Smooth muscle cell (in vitro differentiated cells): ENCODE measurements around the gene ARHGAP4. TPM values are rescaled to one million over a fixed set of nuclear protein-coding genes. Genes with fewer than 3 reads are reported as not detected.

Source experiments
- DNase-seq: peaks from one replicate; lab custom pipeline; 2025; ENCODE audit not compliant: unreplicated experiment; lab: John Stamatoyannopoulos, UW
- H2AFZ ChIP-seq: fragments of 200-600 bp; sonication (generic); 2 replicates; pipeline ENCODE4 v1.6.0; 2016; ENCODE audit warnings: antibody characterized with exemption, low read depth, mild to moderate bottlenecking
- H3F3A ChIP-seq: fragments of 200-600 bp; sonication (generic); 2 replicates; pipeline ENCODE4 v1.6.0; 2017; ENCODE audit warnings: antibody characterized with exemption, low read depth
- H3K27ac ChIP-seq: fragments of 200-600 bp; sonication (generic); 2 replicates; pipeline ENCODE4 v1.5.1; 2016; ENCODE audit warnings: low read depth, mild to moderate bottlenecking
- H3K27me3 ChIP-seq: fragments of 200-600 bp; sonication (generic); 2 replicates; pipeline ENCODE4 v1.6.1; 2016; ENCODE audit warnings: low read depth, mild to moderate bottlenecking
- H3K36me3 ChIP-seq: fragments of 200-600 bp; sonication (generic); 2 replicates; pipeline ENCODE4 v1.5.1; 2016; ENCODE audit warnings: low read depth
- H3K4me1 ChIP-seq: fragments of 200-600 bp; sonication (generic); 2 replicates; pipeline ENCODE4 v1.5.1; 2016; ENCODE audit warnings: low read depth
- H3K4me2 ChIP-seq: fragments of 200-600 bp; sonication (generic); 2 replicates; pipeline ENCODE4 v1.6.0; 2016; ENCODE audit warnings: mild to moderate bottlenecking
- H3K4me3 ChIP-seq: fragments of 200-600 bp; sonication (generic); 2 replicates; pipeline ENCODE4 v1.5.1; 2016; ENCODE audit warnings: mild to moderate bottlenecking
- H3K79me2 ChIP-seq: fragments of 200-600 bp; sonication (generic); 2 replicates; pipeline ENCODE4 v1.6.0; 2016; ENCODE audit warnings: low read depth, mild to moderate bottlenecking
- H3K9ac ChIP-seq: fragments of 200-600 bp; sonication (generic); 2 replicates; pipeline ENCODE4 v1.6.0; 2016; ENCODE audit warnings: low read depth
- H3K9me3 ChIP-seq: fragments of 200-600 bp; sonication (generic); replicated peaks from 2 replicates; pipeline ENCODE4 v1.5.1; 2016; ENCODE audit warnings: low read depth
- H4K20me1 ChIP-seq: fragments of 200-600 bp; sonication (generic); 2 replicates; pipeline ENCODE4 v1.6.0; 2016; ENCODE audit warnings: low read depth
- WGBS: methylation state at CpG from one replicate; pipeline ENCODE4 v1.1.7; 2016; ENCODE audit warnings: low lambda C conversion rate; 5-methylcytosine and 5-hydroxymethylcytosine counted together
- polyA plus RNA-seq: library from polyadenylated mRNA; unstranded; fragments of >200 nt; fragmentation: Nextera tagmentation; extraction: Ambion mirVana; gene quantifications from 2 replicates; pipeline ENCODE4 v1.2.1, GENCODE V29; 2016
- total RNA-seq: library from RNA; depleted of rRNA; stranded (reverse); fragments of >200 nt; gene quantifications from 2 replicates; pipeline ENCODE4 v1.2.3, GENCODE V29; 2014
- TF ChIP-seq, protein P1 (sequence below): fragments of 200-600 bp; sonication (generic); IDR thresholded peaks from 2 replicates; pipeline ENCODE4 v1.5.1; 2017; ENCODE audit warnings: borderline replicate concordance, mild to moderate bottlenecking, antibody characterized with exemption; ENCODE audit not compliant: insufficient read depth, poor library complexity, severe bottlenecking

The ARHGAP4 gene
- total and polyA plus RNA-seq, 2 experiments from 2014 or later = 7.6 to 11.5 TPM

DNA sequence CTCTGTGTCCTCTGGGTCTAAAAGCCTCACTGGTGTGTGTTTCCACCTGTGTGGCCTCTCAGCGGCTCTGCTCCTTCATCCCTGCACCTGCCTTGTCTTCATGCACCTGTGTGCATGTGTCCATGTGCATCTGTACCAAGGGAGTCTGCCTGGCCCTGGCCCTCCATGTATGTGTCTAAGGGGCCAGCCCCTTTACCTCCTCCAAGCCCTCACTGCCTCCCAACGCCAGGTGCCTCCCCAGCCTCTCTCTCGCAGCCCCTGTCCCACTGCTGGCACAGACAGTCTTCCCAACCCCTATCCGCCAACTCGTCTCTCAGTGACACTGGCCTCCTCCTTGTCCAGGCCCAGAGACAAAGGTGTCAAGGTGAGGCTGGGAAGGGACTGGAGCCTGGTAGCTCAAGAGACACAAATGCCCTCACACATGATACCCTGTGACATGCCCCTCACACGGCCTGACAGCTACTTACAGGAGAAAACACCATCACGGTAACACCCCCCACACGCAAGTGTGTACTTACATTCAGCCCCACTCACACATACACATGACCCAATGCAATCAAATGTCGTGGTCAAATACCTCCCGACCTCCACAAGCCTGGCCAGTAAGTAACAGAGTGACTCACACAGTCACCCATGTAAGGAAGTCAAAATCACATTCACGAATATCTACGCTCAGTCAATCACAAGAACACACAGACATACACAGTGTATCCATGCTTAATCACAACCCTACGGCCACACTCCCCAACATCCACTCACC is 51.5 kb downstream of the ARHGAP4 start:
- no peaks in the 10 kb centered on the region for H3F3A ChIP-seq
- H3K36me3 ChIP-seq = no peaks in the 10 kb centered on the region
- WGBS = 73% methylated on average over 13 of the region's 13 CpGs
- no peaks in the 10 kb centered on the region for H3K79me2 ChIP-seq
- no peaks in the 10 kb centered on the region for H3K9me3 ChIP-seq
- H3K4me1 ChIP-seq = no peaks in the 10 kb centered on the region
- TF ChIP-seq, protein P1, sequence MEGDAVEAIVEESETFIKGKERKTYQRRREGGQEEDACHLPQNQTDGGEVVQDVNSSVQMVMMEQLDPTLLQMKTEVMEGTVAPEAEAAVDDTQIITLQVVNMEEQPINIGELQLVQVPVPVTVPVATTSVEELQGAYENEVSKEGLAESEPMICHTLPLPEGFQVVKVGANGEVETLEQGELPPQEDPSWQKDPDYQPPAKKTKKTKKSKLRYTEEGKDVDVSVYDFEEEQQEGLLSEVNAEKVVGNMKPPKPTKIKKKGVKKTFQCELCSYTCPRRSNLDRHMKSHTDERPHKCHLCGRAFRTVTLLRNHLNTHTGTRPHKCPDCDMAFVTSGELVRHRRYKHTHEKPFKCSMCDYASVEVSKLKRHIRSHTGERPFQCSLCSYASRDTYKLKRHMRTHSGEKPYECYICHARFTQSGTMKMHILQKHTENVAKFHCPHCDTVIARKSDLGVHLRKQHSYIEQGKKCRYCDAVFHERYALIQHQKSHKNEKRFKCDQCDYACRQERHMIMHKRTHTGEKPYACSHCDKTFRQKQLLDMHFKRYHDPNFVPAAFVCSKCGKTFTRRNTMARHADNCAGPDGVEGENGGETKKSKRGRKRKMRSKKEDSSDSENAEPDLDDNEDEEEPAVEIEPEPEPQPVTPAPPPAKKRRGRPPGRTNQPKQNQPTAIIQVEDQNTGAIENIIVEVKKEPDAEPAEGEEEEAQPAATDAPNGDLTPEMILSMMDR = no peak
- DNase-seq = no peak
- H3K9ac ChIP-seq = no peak overlapping the region
- peaks cover 62% of the 10 kb centered on the region for H4K20me1 ChIP-seq
- H3K4me3 ChIP-seq = no peak overlapping the region
- no peak overlapping the region for H3K4me2 ChIP-seq
- no peaks in the 10 kb centered on the region for H3K27me3 ChIP-seq
- no peak overlapping the region for H2AFZ ChIP-seq
- H3K27ac ChIP-seq = no peak overlapping the region

DNA sequence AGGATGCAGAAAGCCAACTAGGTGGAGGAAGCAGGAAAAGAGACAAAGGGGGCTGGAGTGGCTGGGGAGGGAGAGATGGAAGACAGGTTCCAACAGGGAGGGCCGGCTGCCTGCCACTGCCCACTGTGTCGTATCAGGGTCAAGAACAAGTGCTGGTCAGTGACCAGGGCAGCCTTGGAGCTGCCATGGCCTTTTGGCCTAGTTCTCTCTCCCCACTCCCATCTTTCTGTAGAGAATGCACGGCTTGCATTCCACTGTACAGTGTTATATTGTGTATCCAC is 52.0 kb downstream of the ARHGAP4 start:
- Histone ChIP-seq H3K9me3 (no peaks in the 10 kb centered on the region), H3K4me3 (no peak overlapping the region), H2AFZ (no peak overlapping the region), H3K79me2 (no peaks in the 10 kb centered on the region), H3K4me1 (no peaks in the 10 kb centered on the region), H4K20me1 (peaks cover 62% of the 10 kb centered on the region), H3K4me2 (no peak overlapping the region), H3K27ac (no peak overlapping the region), H3K36me3 (no peaks in the 10 kb centered on the region), H3K9ac (no peak overlapping the region), H3K27me3 (no peaks in the 10 kb centered on the region), H3F3A (no peaks in the 10 kb centered on the region)
- no peak for DNase-seq
- WGBS = 81% methylated on average over 3 of the region's 3 CpGs
- TF ChIP-seq, protein P1 = no peak

DNA sequence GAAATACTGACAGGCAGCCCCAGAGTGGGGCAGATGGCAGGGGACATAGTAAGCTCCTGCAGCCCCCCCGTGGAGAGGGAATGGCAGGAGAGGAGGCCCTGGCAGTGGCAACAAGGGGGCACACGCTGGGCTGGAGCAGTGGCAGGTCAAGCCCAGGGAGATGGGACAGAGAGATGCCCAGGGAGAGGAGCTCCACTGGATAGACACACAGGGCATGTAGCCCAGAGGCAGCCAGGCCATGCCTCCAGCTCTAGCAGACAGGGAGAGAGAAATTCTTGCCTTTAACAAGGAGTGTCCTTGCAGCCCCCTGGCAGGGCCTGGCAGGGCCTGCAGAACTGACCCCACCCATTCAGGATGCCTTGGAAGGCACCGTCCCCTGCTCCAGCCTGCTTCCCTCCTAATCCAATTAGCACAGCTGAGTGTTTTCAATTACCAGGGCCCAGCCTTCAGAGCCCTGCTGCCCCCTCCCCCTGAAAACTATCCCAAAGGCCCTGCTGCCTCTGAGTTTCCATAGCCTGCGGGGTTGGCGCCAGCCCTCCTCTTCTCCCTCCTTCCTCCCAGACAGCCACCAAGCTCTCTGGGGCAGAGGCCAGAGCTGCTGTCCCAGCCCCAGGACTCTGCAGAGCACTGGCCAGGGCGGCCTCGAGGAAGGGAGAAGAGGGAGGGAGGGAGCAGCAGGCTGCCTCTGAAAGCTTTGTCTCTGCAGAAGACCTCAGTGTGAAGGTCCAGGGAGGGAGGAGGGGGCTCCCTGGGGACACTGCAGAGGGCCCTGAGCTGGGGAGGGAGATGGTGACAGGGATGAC is 52.6 kb downstream of the ARHGAP4 start:
- 43% methylated on average over 7 of the region's 7 CpGs for WGBS
- Histone ChIP-seq H4K20me1 (peaks cover 57% of the 10 kb centered on the region), H3K9ac (no peak overlapping the region), H3K27me3 (no peaks in the 10 kb centered on the region), H3K79me2 (no peaks in the 10 kb centered on the region), H3K4me3 (no peak overlapping the region), H3K9me3 (no peaks in the 10 kb centered on the region), H3K4me1 (no peaks in the 10 kb centered on the region), H3K36me3 (no peaks in the 10 kb centered on the region), H3K27ac (no peak overlapping the region), H3F3A (no peaks in the 10 kb centered on the region), H3K4me2 (no peak overlapping the region), H2AFZ (no peak overlapping the region)
- DNase-seq = no peak
- TF ChIP-seq, protein P1 = no peak
